Measurements from ENCODE around the gene PCDH9.

DNA sequence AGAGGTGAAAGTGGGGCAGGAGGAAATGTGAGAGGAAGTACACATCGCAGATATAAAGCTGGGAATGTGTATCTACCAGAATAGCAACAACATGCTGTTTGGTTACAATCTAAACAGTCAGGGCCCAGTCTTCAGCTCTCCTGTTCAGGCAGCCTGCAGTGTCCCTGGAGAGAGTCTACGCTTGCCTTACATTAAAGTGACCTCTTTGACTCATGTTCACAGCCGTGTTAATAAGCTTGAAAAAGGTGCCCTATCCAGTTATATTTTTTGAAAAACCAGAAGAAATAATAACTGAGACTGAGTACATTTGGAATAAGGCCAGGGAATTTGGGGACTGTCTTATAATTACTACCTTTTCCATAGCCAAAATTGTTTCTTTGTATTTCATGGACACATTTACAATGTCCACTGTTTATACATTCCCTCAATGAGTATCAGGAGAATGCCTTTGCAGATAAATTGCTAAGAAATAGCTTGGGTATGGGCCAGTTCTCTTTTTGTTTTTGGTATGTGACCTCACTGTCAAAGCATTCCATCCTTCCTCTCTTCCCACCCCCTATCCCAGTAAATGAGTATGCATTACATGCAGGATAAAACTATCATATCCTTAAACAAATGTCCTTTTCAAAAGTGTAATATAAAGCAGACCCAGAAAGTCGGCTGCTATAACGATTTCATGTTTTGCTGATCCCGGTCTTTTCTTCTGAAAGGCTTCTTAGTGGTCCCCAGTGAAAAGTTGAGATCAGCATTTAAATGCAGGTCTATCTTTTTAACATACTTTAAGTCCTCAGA lies 82.6 kb downstream of the PCDH9 start:
- TF ChIP-seq, protein P1, sequence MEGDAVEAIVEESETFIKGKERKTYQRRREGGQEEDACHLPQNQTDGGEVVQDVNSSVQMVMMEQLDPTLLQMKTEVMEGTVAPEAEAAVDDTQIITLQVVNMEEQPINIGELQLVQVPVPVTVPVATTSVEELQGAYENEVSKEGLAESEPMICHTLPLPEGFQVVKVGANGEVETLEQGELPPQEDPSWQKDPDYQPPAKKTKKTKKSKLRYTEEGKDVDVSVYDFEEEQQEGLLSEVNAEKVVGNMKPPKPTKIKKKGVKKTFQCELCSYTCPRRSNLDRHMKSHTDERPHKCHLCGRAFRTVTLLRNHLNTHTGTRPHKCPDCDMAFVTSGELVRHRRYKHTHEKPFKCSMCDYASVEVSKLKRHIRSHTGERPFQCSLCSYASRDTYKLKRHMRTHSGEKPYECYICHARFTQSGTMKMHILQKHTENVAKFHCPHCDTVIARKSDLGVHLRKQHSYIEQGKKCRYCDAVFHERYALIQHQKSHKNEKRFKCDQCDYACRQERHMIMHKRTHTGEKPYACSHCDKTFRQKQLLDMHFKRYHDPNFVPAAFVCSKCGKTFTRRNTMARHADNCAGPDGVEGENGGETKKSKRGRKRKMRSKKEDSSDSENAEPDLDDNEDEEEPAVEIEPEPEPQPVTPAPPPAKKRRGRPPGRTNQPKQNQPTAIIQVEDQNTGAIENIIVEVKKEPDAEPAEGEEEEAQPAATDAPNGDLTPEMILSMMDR (IDR thresholded peaks at IDR 0.05): no peak
- no peak for TF ChIP-seq SIN3A (IDR thresholded peaks at IDR 0.05; ENCODE audit: borderline replicate concordance, insufficient read depth, low read depth, low read length)
- TF ChIP-seq, protein P2, sequence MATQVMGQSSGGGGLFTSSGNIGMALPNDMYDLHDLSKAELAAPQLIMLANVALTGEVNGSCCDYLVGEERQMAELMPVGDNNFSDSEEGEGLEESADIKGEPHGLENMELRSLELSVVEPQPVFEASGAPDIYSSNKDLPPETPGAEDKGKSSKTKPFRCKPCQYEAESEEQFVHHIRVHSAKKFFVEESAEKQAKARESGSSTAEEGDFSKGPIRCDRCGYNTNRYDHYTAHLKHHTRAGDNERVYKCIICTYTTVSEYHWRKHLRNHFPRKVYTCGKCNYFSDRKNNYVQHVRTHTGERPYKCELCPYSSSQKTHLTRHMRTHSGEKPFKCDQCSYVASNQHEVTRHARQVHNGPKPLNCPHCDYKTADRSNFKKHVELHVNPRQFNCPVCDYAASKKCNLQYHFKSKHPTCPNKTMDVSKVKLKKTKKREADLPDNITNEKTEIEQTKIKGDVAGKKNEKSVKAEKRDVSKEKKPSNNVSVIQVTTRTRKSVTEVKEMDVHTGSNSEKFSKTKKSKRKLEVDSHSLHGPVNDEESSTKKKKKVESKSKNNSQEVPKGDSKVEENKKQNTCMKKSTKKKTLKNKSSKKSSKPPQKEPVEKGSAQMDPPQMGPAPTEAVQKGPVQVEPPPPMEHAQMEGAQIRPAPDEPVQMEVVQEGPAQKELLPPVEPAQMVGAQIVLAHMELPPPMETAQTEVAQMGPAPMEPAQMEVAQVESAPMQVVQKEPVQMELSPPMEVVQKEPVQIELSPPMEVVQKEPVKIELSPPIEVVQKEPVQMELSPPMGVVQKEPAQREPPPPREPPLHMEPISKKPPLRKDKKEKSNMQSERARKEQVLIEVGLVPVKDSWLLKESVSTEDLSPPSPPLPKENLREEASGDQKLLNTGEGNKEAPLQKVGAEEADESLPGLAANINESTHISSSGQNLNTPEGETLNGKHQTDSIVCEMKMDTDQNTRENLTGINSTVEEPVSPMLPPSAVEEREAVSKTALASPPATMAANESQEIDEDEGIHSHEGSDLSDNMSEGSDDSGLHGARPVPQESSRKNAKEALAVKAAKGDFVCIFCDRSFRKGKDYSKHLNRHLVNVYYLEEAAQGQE (IDR thresholded peaks at IDR 0.05; ENCODE audit: insufficient read depth in 1 of 2, low read depth in 2 of 2, low read length in 1 of 2): no peak
